ENCODE data around the gene STAG3. TPM values are rescaled to one million over a fixed set of nuclear protein-coding genes. Genes with fewer than 3 reads are reported as not detected.
A peak's percentile ranks its signal among the peaks of the same experiment; 100 is the strongest.

Gene STAG3
- polyA plus RNA-seq, 1 experiment, result 0.61 TPM

DNA sequence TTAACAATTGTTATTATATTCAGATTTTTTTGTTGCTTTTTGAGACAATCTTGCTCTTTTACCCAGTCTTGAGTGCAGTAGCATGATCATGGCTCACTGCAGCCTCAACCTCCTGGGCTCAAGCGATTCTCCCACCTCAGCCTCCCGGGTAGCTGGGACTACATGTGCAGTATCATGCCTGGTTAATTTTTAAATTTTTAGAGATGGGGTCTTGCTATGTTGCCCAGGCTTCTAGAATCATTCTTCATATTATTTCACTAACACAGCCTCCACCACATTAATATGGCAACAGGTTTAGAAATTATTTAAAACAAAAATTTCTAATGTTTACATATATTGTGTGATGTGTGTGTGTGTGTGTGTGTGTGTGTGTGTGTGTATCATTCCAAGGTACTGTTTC lies 30.4 kb upstream of the STAG3 start:
- POLR2A ChIA-PET, result no interaction called here
- no peak overlapping the region for H3K4me3 ChIP-seq (ENCODE audit: low read depth, low read length)
- no peak for DNase-seq (ENCODE audit: low read depth)
- H3K27me3 ChIP-seq (ENCODE audit: control insufficient read depth, insufficient read depth, low read length), result no peaks in the 10 kb centered on the region
- CTCF ChIA-PET, result interaction anchor here (0.8 to 5.6 kb wide), 3 partner anchors 11 to 70 kb away, joined by 3 to 38 read pairs (median 4); no protein-coding TSS in a partner anchor
- TF ChIP-seq, protein P1, sequence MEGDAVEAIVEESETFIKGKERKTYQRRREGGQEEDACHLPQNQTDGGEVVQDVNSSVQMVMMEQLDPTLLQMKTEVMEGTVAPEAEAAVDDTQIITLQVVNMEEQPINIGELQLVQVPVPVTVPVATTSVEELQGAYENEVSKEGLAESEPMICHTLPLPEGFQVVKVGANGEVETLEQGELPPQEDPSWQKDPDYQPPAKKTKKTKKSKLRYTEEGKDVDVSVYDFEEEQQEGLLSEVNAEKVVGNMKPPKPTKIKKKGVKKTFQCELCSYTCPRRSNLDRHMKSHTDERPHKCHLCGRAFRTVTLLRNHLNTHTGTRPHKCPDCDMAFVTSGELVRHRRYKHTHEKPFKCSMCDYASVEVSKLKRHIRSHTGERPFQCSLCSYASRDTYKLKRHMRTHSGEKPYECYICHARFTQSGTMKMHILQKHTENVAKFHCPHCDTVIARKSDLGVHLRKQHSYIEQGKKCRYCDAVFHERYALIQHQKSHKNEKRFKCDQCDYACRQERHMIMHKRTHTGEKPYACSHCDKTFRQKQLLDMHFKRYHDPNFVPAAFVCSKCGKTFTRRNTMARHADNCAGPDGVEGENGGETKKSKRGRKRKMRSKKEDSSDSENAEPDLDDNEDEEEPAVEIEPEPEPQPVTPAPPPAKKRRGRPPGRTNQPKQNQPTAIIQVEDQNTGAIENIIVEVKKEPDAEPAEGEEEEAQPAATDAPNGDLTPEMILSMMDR (IDR thresholded peaks at IDR 0.05; ENCODE audit: insufficient read depth, low read depth, low read length), result no peak
- H3K36me3 ChIP-seq (ENCODE audit: control insufficient read depth, insufficient read depth, low read length), result no peaks in the 10 kb centered on the region; the same call in 1 of the 2 replicates

DNA sequence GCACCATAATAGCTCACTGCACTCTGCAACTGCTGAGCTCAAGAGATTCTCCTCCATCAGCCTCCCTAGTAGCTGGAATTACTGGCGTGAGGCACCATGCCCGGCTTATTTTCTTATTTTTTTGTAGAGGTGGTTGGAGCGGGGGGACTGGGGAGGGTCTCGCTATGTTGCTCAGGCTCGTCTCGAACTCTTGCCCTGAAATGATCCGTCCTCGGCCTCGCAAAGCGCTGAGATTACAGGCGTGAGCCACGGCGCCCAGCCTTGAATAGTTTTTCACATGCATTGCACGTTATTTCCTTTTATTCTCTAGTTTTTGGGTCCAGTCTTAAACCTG lies 29.5 kb upstream of the STAG3 start:
- H3K4me3 ChIP-seq (ENCODE audit: low read depth, low read length), result peak overlapping the region; percentile 26
- H3K36me3 ChIP-seq (ENCODE audit: control insufficient read depth, insufficient read depth, low read length), result no peaks in the 10 kb centered on the region; the same call in 1 of the 2 replicates
- ChIA-PET POLR2A (interaction anchor here (0.6 kb wide), 1 partner anchor 299 kb away, joined by 10 read pairs; no protein-coding TSS in a partner anchor), CTCF (interaction anchor here (0.6 to 5.6 kb wide), 6 partner anchors 9 to 201 kb away, joined by 3 to 38 read pairs (median 4); no protein-coding TSS in a partner anchor)
- H3K27me3 ChIP-seq (ENCODE audit: control insufficient read depth, insufficient read depth, low read length), result no peaks in the 10 kb centered on the region
- DNase-seq (ENCODE audit: low read depth), result no peak
- TF ChIP-seq, protein P1 (IDR thresholded peaks at IDR 0.05; ENCODE audit: insufficient read depth, low read depth, low read length), result no peak

DNA sequence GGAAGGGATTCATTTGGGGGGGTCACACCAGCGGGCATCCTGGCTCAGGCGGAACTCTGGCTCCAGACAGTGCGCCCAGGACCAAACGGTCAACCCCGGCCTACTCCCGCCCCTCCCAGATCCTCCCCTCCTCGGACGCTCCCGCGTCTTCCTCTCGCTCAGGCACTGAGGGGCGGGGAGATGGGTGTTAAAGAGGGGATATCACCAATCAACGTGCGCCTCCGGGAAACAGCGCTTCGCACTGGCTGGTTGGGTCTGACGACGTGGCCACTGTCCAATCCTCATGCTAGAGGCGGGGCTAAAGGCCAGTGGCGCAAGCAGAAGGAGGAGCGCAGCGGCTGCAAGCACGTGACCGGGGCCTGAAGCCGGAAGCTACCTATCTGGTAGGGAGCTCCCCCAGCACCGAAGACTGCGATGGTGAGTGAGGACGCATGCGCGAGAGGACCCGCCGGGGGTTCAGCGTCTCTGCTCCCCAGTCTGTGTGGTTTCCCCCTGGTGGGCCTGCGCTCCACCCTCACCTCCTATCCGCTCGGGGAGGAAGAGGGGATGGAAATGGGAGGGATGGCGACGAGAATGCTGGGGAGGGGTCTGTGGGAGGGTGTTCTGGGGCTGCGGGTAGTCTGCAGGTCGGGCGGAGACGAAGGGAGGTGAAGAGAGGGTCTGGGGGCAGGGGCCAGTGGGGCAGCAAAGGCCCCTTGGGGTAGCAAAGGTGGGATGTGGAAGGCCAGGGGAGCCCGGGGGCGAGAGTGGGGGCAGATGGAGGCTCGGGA lies 29.0 kb upstream of the STAG3 start, which contains the start of gene LAMTOR4:
LAMTOR4 (plus strand) TSS at position 360 of the 770 bp plus-strand sequence; CDS start at position 415, 55 bp downstream.
- TF ChIP-seq, protein P1 (IDR thresholded peaks at IDR 0.05; ENCODE audit: insufficient read depth, low read depth, low read length), result no peak
- ChIA-PET POLR2A (interaction anchor here (0.6 kb wide), 2 partner anchors 9 to 22 kb away, joined by 3 to 4 read pairs; partner anchors contain the start of genes MBLAC1 and TRAPPC14), CTCF (interaction anchor here (0.6 to 5.6 kb wide), 5 partner anchors 8 to 201 kb away, joined by 3 to 38 read pairs (median 5); no protein-coding TSS in a partner anchor)
- Histone ChIP-seq H3K4me3 (ENCODE audit: low read depth, low read length) (peak within 1 kb of the TSS; percentile 67), H3K36me3 (ENCODE audit: control insufficient read depth, insufficient read depth, low read length) (no peaks in the 10 kb centered on the region; the same call in 1 of the 2 replicates), H3K27me3 (ENCODE audit: control insufficient read depth, insufficient read depth, low read length) (no peaks in the 10 kb centered on the region)
- peak; percentile 98 for DNase-seq (ENCODE audit: low read depth)

DNA sequence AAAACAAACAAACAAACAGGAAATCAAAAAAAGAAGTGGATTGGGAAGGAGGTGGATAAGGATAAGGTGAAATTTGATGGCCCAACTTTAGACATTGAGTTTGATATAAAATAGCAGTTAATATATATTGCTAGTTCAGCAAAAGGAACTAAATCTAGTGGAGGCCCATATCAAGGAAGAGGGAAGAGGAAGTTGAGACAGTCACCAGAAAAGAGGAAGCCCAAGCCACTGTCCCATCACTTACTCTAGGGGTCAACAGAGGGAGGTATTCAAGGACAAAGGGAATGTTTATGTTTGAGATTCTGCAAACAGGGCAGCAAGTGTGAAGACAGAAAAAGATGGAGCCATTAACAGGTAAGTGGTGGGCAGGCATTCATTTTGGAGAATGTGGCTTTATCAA lies 25.3 kb upstream of the STAG3 start:
- DNase-seq (ENCODE audit: low read depth), result no peak
- peaks cover 11% of the 10 kb centered on the region for H3K36me3 ChIP-seq (ENCODE audit: control insufficient read depth, insufficient read depth, low read length)
- TF ChIP-seq, protein P1 (IDR thresholded peaks at IDR 0.05; ENCODE audit: insufficient read depth, low read depth, low read length), result no peak
- no peaks in the 10 kb centered on the region for H3K27me3 ChIP-seq (ENCODE audit: control insufficient read depth, insufficient read depth, low read length)
- POLR2A ChIA-PET, result no interaction called here
- H3K4me3 ChIP-seq (ENCODE audit: low read depth, low read length), result no peak overlapping the region
- CTCF ChIA-PET, result no interaction called here

DNA sequence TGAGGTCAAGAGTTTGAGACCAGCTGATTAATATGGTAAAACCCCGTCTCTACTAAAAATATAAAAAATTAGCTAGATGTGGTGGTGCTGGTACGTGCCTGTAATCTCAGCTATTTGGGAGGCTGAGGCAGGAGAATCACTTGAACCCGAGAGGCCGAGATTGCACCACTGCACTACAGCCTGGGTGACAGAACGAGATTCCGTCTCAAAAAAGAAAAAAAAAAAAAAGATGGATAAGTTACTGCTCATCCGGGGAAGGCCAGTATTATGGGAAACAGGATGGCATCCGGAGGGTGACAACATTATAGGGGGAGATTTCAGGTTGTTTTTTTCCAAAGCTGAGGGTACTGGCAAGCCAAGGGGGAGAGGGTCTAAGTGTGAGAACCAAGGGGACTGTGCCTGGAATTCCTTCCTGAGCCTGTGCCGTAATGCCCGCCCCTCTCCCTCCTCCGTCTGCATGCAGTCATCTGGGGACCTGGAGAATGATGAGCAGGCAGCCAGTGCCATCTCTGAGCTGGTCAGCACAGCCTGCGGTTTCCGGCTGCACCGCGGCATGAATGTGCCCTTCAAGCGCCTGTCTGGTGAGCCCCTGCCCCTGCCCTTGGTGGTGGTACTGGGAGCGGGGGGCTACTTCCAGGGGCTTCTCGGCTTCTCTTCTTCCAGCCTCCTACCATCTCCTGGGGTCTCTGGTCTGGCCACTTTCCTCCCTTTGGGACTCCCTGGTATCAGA lies 24.6 kb upstream of the STAG3 start:
- H3K36me3 ChIP-seq (ENCODE audit: control insufficient read depth, insufficient read depth, low read length), result peaks cover 11% of the 10 kb centered on the region

More for the DNA sequence above, 24.6 kb upstream of the STAG3 start:
- no peak for DNase-seq (ENCODE audit: low read depth)
- TF ChIP-seq, protein P1 (IDR thresholded peaks at IDR 0.05; ENCODE audit: insufficient read depth, low read depth, low read length), result no peak
- ChIA-PET POLR2A (no interaction called here), CTCF (no interaction called here)
- H3K4me3 ChIP-seq (ENCODE audit: low read depth, low read length), result no peak overlapping the region
- H3K27me3 ChIP-seq (ENCODE audit: control insufficient read depth, insufficient read depth, low read length), result no peaks in the 10 kb centered on the region
